Fibroblast of villous mesenchyme (primary cell): ENCODE measurements around the gene PROCA1. TPM values are rescaled to one million over a fixed set of nuclear protein-coding genes. Genes with fewer than 3 reads are reported as not detected.

Source experiments
- DNase-seq: peaks from one replicate; pipeline ENCODE4 v3.0.0-alpha.2; 2010; ENCODE audit warnings: low read depth
- H3K4me3 ChIP-seq: 2 replicates; pipeline ENCODE4 v1.5.1; 2011; ENCODE audit warnings: low read depth, mild to moderate bottlenecking, low read length
- CTCF ChIP-seq: IDR thresholded peaks from 2 replicates; pipeline ENCODE4 v1.5.1; 2012; ENCODE audit warnings: low read depth, mild to moderate bottlenecking, low read length; ENCODE audit not compliant: insufficient read depth
- total RNA-seq: library from RNA; depleted of rRNA; stranded (reverse); fragments of >200 nt; gene quantifications from 2 replicates; pipeline ENCODE4 v1.2.3, GENCODE V29; 2012

The PROCA1 gene
- total RNA-seq, 1 donor, result under 0.01 TPM

DNA sequence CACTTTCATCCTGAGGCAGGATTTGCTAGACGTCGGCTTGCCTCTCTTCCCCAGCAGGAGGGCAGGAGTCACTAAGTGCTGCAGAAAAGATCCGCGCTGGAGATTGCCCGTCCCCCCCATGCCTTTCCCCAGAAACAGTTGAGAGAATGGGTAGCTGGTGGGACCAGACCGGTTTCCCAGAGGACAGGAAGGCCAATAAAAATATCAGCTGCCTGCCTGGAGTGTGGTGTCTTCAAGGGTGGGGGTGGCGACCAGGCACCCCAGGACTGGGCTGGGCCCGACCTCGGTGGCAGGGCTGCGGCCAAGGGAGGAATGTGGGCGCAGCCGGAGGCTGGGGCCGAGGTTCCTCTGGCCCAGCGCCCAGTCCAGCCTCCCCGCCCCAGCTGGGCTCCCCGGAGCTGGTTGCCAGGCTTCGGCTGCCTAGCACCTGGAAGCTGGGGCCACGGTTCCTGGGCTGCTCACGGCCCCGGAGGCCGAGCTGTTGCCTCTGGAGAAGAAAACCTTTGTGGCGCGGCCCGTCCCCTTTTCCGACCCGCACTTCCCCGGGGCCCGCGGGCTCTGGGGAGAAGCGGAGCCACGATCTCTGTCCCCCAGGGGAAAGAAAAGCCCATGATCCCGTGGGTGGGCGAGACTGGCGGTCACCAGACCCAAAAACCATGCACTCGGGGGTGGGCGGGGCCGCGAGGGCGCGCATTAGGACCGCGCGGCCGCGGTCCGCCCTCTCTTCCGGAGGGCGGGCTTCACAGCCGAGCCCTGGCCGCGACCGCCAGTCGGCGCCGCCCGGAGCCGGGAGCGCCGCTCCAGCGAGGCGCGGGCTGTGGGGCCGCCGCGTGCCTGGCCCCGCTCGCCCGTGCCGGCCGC, 31.8 kb upstream of the PROCA1 start, which contains the start of gene TRAF4:
Gene TRAF4, plus strand, starts transcription at position 769 of the 861 bp plus-strand sequence. CDS start 102 bp downstream, outside the sequence.
- peak; percentile 91 for DNase-seq
- H3K4me3 ChIP-seq, result peak within 1 kb of the TSS; percentile 92
- TF ChIP-seq CTCF, result peak; percentile 12

- DNase-seq, result no peak
- no peak for TF ChIP-seq CTCF
Measured at GRCh38 chr17:28741358-28742349, 30.0 kb upstream of the PROCA1 start.

GRCh38 chr17:28740406-28741357, 29.0 kb upstream of the PROCA1 start:
- no peak overlapping the region for H3K4me3 ChIP-seq
- no peak for TF ChIP-seq CTCF
- DNase-seq, result no peak

More at GRCh38 chr17:28741358-28742349, 30.0 kb upstream of the PROCA1 start:
- no peak overlapping the region for H3K4me3 ChIP-seq

DNA sequence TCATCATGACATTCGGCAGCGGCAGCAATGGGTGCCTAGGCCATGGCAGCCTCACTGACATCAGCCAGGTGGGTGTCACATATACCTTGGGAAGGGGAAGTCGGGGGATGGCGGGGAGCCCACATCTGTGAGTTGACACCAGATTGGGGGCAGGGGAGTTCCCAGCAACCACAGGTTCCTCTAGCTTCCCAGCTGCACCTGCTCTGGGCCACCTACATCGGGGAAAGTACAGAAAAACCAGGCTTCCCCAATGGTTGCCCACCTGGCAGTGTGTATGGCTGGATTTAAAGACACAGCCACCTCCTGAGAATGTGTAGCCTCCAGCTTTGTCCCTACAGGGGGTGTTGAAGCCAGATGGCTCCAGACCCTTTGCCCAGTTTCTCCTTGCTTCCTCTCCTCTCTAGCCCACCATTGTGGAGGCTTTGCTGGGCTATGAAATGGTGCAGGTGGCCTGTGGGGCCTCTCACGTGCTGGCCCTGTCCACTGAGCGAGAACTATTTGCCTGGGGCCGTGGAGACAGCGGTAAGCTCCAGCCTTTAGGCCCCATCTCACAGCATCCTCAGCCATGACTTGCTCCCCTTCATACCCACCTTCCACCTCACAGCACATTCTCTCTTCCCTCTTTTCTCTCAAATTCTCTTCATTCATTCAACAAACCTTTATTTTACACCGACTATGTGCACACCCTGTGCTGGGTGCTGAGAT, 27.1 kb upstream of the PROCA1 start:
- DNase-seq, result no peak
- TF ChIP-seq CTCF, result no peak
- H3K4me3 ChIP-seq, result no peak overlapping the region

DNA sequence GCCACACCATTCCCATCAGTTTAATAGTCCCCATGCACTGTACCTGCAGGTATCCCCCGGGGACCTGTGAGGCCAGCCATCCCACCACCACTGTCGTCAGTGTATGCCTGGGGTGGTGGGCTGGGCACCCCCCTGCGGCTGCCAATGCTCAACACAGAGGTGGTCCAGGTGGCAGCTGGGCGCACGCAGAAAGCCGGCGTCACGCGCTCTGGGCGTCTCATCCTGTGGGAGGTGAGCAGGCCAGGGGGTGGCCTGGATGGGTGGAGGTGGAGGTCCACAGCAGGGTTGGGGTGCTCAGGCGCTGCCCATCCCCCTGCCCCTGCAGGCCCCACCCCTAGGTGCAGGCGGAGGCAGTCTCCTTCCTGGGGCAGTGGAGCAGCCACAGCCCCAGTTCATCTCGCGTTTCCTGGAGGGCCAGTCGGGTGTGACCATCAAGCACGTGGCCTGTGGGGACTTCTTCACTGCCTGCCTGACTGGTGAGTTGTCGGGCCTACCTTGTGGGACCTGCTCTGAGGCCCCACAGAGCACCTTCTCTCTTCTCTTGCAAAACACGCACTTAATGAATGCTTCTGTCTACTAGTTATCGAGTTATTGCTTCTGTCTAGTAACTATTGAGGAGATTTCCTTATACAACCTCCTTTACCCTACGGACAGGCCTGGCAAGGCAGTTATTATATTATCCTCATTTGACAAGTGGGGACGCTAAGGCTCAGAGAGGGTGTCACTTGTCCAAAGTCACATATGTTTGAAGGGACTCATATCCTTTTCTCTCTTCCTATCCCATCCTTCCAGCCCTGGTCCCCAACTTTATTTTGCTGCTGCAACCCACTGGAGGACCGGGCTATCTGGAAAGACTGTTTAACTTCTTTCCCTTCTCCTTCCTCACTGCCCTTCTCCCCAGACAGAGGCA, 26.3 kb upstream of the PROCA1 start:
- DNase-seq, result no peak
- TF ChIP-seq CTCF, result no peak
- H3K4me3 ChIP-seq, result no peak overlapping the region
